ENCODE measurements around the gene KHSRP.

- TF ChIP-seq USF2 (IDR thresholded peaks at IDR 0.05; ENCODE audit: low read depth, low read length) (no peak), USF2 (CRISPR knock-in tag; IDR thresholded peaks at IDR 0.05; ENCODE audit: borderline replicate concordance) (no peak), MYC (CRISPR knock-in tag; IDR thresholded peaks at IDR 0.05; ENCODE audit: borderline replicate concordance) (no peak)
These were observed 16.3 kb upstream of the KHSRP start for GRCh38 chr19:6440905-6441304.
